Tibial nerve (tissue), 4 donors: ENCODE measurements around the gene PPP1R15B. TPM values are rescaled to one million over a fixed set of nuclear protein-coding genes. Genes with fewer than 3 reads are reported as not detected.

Experiments used
- DNase-seq, 2 donors: peaks; one replicate each; pipeline ENCODE4 v3.0.0-alpha.2; 2019; ENCODE audit warnings: low spot score in 2 of 2
- H3K27ac ChIP-seq, 4 donors: fragments of 200-600 bp; sonication (generic) in 3 of 4; one replicate each; pipeline ENCODE4 v1.5.1; 2017 to 2019; ENCODE audit warnings: mild to moderate bottlenecking in 1 of 4
- H3K27me3 ChIP-seq, 2 donors: fragments of 200-600 bp; sonication (generic) in 1 of 2; one replicate each; pipeline versions ENCODE4 v1.5.1 to v1.6.0; 2017 to 2019
- H3K36me3 ChIP-seq, 3 donors: fragments of 200-600 bp; sonication (generic); one replicate each; pipeline ENCODE4 v1.5.1; 2018 to 2019
- H3K4me1 ChIP-seq, 4 donors: fragments of 200-600 bp; sonication (generic) in 3 of 4; one replicate each; pipeline ENCODE4 v1.5.1; 2017 to 2019
- H3K4me3 ChIP-seq, 4 donors: fragments of 200-600 bp; sonication (generic) in 3 of 4; one replicate each; pipeline ENCODE4 v1.5.1; 2017 to 2019; ENCODE audit warnings: mild to moderate bottlenecking in 1 of 4, moderate library complexity in 1 of 4
- H3K9me3 ChIP-seq, 4 donors: fragments of 200-600 bp; sonication (generic) in 3 of 4; one replicate each; pipeline ENCODE4 v1.5.1; 2017 to 2019
- CTCF ChIP-seq, 5 experiments: fragments of 200-600 bp in 3 of 5; fragments of 450-650 bp in 2 of 5; sonication (generic) in 3 of 5; IDR thresholded peaks; one replicate each; pipeline ENCODE4 v1.5.1; 2016 to 2019; ENCODE audit warnings: antibody characterized with exemption in 5 of 5, mild to moderate bottlenecking in 3 of 5, moderate library complexity in 2 of 5
- EP300 ChIP-seq, 2 donors: sonication (generic); formaldehyde crosslinking; IDR thresholded peaks; one replicate each; pipeline ENCODE4 v1.6.1; 2017; ENCODE audit warnings: antibody characterized with exemption in 2 of 2, mild to moderate bottlenecking in 1 of 2
- POLR2A ChIP-seq, 2 donors: fragments of 450-650 bp; IDR thresholded peaks; one replicate each; pipeline ENCODE4 v1.6.1; 2017; ENCODE audit warnings: antibody characterized with exemption in 2 of 2, mild to moderate bottlenecking in 2 of 2, moderate library complexity in 2 of 2
- WGBS, 2 donors: methylation state at CpG; one replicate each; pipeline ENCODE4 v1.1.5; 2018; 5-methylcytosine and 5-hydroxymethylcytosine counted together
- total RNA-seq, 4 donors: library from RNA; depleted of rRNA; stranded (reverse); fragments of >200 nt; gene quantifications; one replicate each; pipeline ENCODE4 v1.1.0, GENCODE V29; 2016

Gene PPP1R15B
- total RNA-seq, 4 donors from 2014 or later, result 42.9 to 59.9 (median 49.2) TPM

DNA sequence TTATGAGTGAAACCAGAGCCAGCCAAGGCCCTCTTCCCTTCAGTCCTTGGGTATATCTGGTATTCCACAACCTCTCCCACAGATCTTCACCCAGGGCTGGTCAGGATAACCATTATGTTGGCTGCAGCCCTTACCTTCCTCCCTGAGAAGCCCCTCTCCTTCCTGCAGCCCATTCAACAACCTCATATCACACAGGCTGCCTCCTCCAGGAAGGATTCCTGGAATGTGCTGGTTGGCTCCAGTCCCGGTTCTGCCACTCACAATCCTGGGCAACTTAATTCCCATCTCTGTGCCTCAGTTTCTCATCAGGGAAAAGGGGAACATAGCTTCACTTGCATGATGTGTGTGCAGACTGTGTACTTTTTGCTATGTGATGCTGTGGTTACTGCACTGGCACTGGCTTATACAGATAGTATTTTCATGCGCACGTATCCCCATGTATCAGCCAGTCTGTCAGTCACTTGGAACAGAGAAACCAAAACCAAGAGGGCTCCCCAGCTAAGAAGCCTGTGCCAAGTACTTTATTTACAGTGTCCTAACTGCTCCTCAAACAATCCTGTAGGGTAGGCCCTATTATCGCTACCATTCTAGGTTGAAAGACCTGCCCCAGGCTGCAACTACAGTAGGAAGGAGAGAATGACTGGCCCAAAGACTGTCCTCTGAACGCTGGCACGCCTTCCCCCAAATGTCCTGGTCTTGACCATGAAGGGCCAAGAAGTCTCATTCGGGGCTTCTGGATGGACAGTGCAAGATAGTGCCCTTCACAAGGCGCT lies 39.9 kb upstream of the PPP1R15B start:
- H3K27ac ChIP-seq, result peak overlapping the region in 1 of 4 donors; percentile 72
- H3K4me1 ChIP-seq, result peaks cover 0 to 11% (median 7%) of the 10 kb centered on the region in 4 donors
- WGBS, 2 donors, result 59 to 82% methylated on average over 8 of the region's 8 CpGs
- H3K36me3 ChIP-seq, result peaks cover 0 to 88% (median 10%) of the 10 kb centered on the region in 3 donors
- no peaks in the 10 kb centered on the region for H3K9me3 ChIP-seq
- no peaks in the 10 kb centered on the region for H3K27me3 ChIP-seq
- TF ChIP-seq POLR2A (IDR thresholded peaks at IDR 0.05), result no peak
- no peak for TF ChIP-seq EP300 (IDR thresholded peaks at IDR 0.05)
- no peak for TF ChIP-seq CTCF (IDR thresholded peaks at IDR 0.05)
- no peak overlapping the region for H3K4me3 ChIP-seq
- DNase-seq, result no peak

- Histone ChIP-seq H3K27me3 (no peaks in the 10 kb centered on the region), H3K4me3 (no peak overlapping the region), H3K27ac (peak overlapping the region in 2 of 4 donors; percentile 12 to 72), H3K4me1 (peaks cover 0 to 17% (median 4%) of the 10 kb centered on the region in 4 donors), H3K9me3 (no peaks in the 10 kb centered on the region), H3K36me3 (peaks cover 0 to 90% (median 10%) of the 10 kb centered on the region in 3 donors)
- WGBS, 2 donors, result 76 to 82% methylated on average over 7 to 8 of the region's 8 CpGs
- TF ChIP-seq EP300 (IDR thresholded peaks at IDR 0.05) (no peak), POLR2A (IDR thresholded peaks at IDR 0.05) (no peak), CTCF (IDR thresholded peaks at IDR 0.05) (no peak)
- no peak for DNase-seq
Observed at GRCh38 chr1:204450461-204451257, 39.0 kb upstream of the PPP1R15B start.

GRCh38 chr1:204449678-204450280 lies 38.2 kb upstream of the PPP1R15B start:
- Histone ChIP-seq H3K4me3 (no peak overlapping the region), H3K27ac (peak overlapping the region in 1 of 4 donors; percentile 27), H3K9me3 (no peaks in the 10 kb centered on the region), H3K27me3 (no peaks in the 10 kb centered on the region), H3K36me3 (peaks cover 0 to 82% (median 10%) of the 10 kb centered on the region in 3 donors), H3K4me1 (peaks cover 0 to 17% (median 4%) of the 10 kb centered on the region in 4 donors)
- no peak for TF ChIP-seq POLR2A (IDR thresholded peaks at IDR 0.05)
- no peak for TF ChIP-seq EP300 (IDR thresholded peaks at IDR 0.05)
- no peak for TF ChIP-seq CTCF (IDR thresholded peaks at IDR 0.05)
- 78 to 80% methylated on average over 5 to 8 of the region's 8 CpGs for WGBS, 2 donors
- DNase-seq, result no peak

GRCh38 chr1:204448991-204449677 lies 37.5 kb upstream of the PPP1R15B start:
- no peak for TF ChIP-seq POLR2A (IDR thresholded peaks at IDR 0.05)
- TF ChIP-seq CTCF (IDR thresholded peaks at IDR 0.05), result no peak
- no peak for TF ChIP-seq EP300 (IDR thresholded peaks at IDR 0.05)
- H3K9me3 ChIP-seq, result no peaks in the 10 kb centered on the region
- H3K27ac ChIP-seq, result peak overlapping the region in 1 of 4 donors; percentile 27
- 72 to 85% methylated on average over 6 of the region's 6 CpGs for WGBS, 2 donors
- peaks cover 0 to 22% (median 6%) of the 10 kb centered on the region in 4 donors for H3K4me1 ChIP-seq
- no peak overlapping the region for H3K4me3 ChIP-seq
- H3K27me3 ChIP-seq, result no peaks in the 10 kb centered on the region
- no peak for DNase-seq
- peaks cover 0 to 81% (median 10%) of the 10 kb centered on the region in 3 donors for H3K36me3 ChIP-seq
